Stomach (tissue), 4 donors: Measurements from ENCODE around the gene LY9.
A peak's percentile ranks its signal among the peaks of the same experiment; 100 is the strongest.

Source experiments
- EP300 ChIP-seq: sonication (generic); formaldehyde crosslinking; IDR thresholded peaks from one replicate; pipeline ENCODE4 v1.6.1; 2017; ENCODE audit warnings: antibody characterized with exemption
- POLR2A ChIP-seq, 4 donors: fragments of 450-650 bp; IDR thresholded peaks; one replicate each; pipeline ENCODE4 v1.6.1; 2016; ENCODE audit warnings: antibody characterized with exemption in 4 of 4, control low read depth in 2 of 4, mild to moderate bottlenecking in 1 of 4, moderate library complexity in 1 of 4
- POLR2AphosphoS5 ChIP-seq, 3 donors: sonication (generic); formaldehyde crosslinking; IDR thresholded peaks; one replicate each; pipeline ENCODE4 v1.6.1; 2016; ENCODE audit warnings: antibody characterized with exemption in 3 of 3
- TF ChIP-seq, protein P1 (sequence below), 7 experiments: fragments of 450-650 bp in 4 of 7; fragments of 200-600 bp in 3 of 7; sonication (generic) in 3 of 7; IDR thresholded peaks; one replicate each; pipeline ENCODE4 v1.5.1; 2016 to 2019; ENCODE audit warnings: antibody characterized with exemption in 7 of 7, control low read depth in 2 of 7, mild to moderate bottlenecking in 1 of 7

DNA sequence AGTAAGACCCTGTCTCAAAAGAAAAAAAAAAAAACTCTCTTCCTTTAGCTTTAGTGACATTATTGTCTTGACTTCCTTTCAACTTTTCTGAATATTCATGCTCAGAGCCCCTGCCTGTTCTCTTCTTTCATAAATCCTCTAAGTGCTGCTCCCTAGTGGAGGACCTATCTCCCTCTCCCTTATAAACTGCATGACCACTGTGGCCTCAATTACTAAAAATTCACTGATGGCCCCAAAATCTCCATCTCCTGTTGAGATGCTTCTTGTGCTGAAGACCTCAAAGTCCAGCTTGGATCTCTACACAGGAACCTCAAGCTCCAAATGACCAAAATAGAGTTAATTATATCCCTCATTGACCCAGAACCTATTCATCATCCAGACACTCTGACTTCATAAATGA, 81.2 kb downstream of the LY9 start:
- TF ChIP-seq, protein P1, sequence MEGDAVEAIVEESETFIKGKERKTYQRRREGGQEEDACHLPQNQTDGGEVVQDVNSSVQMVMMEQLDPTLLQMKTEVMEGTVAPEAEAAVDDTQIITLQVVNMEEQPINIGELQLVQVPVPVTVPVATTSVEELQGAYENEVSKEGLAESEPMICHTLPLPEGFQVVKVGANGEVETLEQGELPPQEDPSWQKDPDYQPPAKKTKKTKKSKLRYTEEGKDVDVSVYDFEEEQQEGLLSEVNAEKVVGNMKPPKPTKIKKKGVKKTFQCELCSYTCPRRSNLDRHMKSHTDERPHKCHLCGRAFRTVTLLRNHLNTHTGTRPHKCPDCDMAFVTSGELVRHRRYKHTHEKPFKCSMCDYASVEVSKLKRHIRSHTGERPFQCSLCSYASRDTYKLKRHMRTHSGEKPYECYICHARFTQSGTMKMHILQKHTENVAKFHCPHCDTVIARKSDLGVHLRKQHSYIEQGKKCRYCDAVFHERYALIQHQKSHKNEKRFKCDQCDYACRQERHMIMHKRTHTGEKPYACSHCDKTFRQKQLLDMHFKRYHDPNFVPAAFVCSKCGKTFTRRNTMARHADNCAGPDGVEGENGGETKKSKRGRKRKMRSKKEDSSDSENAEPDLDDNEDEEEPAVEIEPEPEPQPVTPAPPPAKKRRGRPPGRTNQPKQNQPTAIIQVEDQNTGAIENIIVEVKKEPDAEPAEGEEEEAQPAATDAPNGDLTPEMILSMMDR (IDR thresholded peaks at IDR 0.05): peak in 1 of 7 experiments; percentile 22
- TF ChIP-seq POLR2A (IDR thresholded peaks at IDR 0.05) (no peak), EP300 (no peak), POLR2AphosphoS5 (IDR thresholded peaks at IDR 0.05) (no peak)
